Transverse colon (tissue), 4 donors: ENCODE results near the gene B9D1.

ENCODE experiments used
- CTCF ChIP-seq, 5 experiments: fragments of 200-600 bp in 3 of 5; fragments of 450-650 bp in 2 of 5; sonication (generic) in 3 of 5; IDR thresholded peaks; 1 replicate in 2 of 5; 2 replicates in 3 of 5; pipeline ENCODE4 v1.5.1; 2016 to 2017; ENCODE audit warnings: antibody characterized with exemption in 5 of 5, inconsistent platforms in 3 of 5, mild to moderate bottlenecking in 2 of 5, moderate library complexity in 1 of 5
- EP300 ChIP-seq: sonication (generic); formaldehyde crosslinking; IDR thresholded peaks from one replicate; pipeline ENCODE4 v1.6.1; 2017; ENCODE audit warnings: antibody characterized with exemption, low read depth
- POLR2A ChIP-seq: fragments of 450-650 bp; IDR thresholded peaks from one replicate; pipeline ENCODE4 v1.6.1; 2016; ENCODE audit warnings: antibody characterized with exemption, mild to moderate bottlenecking, moderate library complexity
- POLR2AphosphoS5 ChIP-seq, 3 donors: sonication (generic); formaldehyde crosslinking; IDR thresholded peaks; one replicate each; pipeline ENCODE4 v1.6.1; 2016; ENCODE audit warnings: antibody characterized with exemption in 3 of 3

- TF ChIP-seq CTCF (IDR thresholded peaks at IDR 0.05) (no peak), POLR2A (no peak), POLR2AphosphoS5 (IDR thresholded peaks at IDR 0.05) (no peak), EP300 (no peak)
Observed at GRCh38 chr17:19360772-19361171, 1.8 kb downstream of the B9D1 start.
